ENCODE results near the gene HRH1. TPM values are rescaled to one million over a fixed set of nuclear protein-coding genes. Genes with fewer than 3 reads are reported as not detected.
A peak's percentile ranks its signal among the peaks of the same experiment; 100 is the strongest.
"Not testable (repeated sequence)": the region's sequence is repeated elsewhere in the genome, so short reads cannot be mapped to it uniquely, and the experiment has no call there.

Gene HRH1
- total RNA-seq, 4 donors from 2014 or later: 4.1 to 8.8 (median 4.4) TPM

GRCh38 chr3:11130385-11130784 lies 23.9 kb upstream of the HRH1 start:
- no peaks in the 10 kb centered on the region for H3K9me3 ChIP-seq
- WGBS, 2 donors: 84 to 92% methylated on average over 7 of the region's 7 CpGs
- H3K4me3 ChIP-seq: no peak overlapping the region
- intact Hi-C loops (cut with DNase I): no loop called here
- no peaks in the 10 kb centered on the region for H3K27me3 ChIP-seq
- H3K4me1 ChIP-seq: peaks cover 0 to 18% (median 7%) of the 10 kb centered on the region in 3 donors
- no peak for TF ChIP-seq CTCF (IDR thresholded peaks at IDR 0.05)
- no peak for TF ChIP-seq POLR2A (IDR thresholded peaks at IDR 0.05)
- H3K36me3 ChIP-seq: no peaks in the 10 kb centered on the region
- H3K27ac ChIP-seq: no peak overlapping the region
- DNase-seq: no peak

- no peak for DNase-seq
Observed at GRCh38 chr3:11131371-11131770, 22.9 kb upstream of the HRH1 start.

GRCh38 chr3:11131886-11132285 lies 22.4 kb upstream of the HRH1 start:
- 71 to 72% methylated on average over 7 of the region's 7 CpGs for WGBS, 2 donors
- DNase-seq; H3K9me3 ChIP-seq; H3K27me3 ChIP-seq; intact Hi-C loops (cut with DNase I); H3K4me3 ChIP-seq; H3K36me3 ChIP-seq: not testable (repeated sequence)
- H3K27ac ChIP-seq: peak overlapping the region in 2 of 4 donors; percentile 22 to 56
- peaks cover 9 to 33% (median 14%) of the 10 kb centered on the region in 3 donors for H3K4me1 ChIP-seq

More at GRCh38 chr3:11131371-11131770, 22.9 kb upstream of the HRH1 start:
- Histone ChIP-seq H3K9me3 (no peaks in the 10 kb centered on the region), H3K4me1 (peaks cover 6 to 28% (median 11%) of the 10 kb centered on the region in 3 donors), H3K4me3 (no peak overlapping the region), H3K27me3 (no peaks in the 10 kb centered on the region), H3K36me3 (no peaks in the 10 kb centered on the region), H3K27ac (peak overlapping the region in 3 of 4 donors; percentile 22 to 56 (median 38))
- intact Hi-C loops (cut with DNase I): no loop called here
- WGBS, 2 donors: 33 to 51% methylated on average over 4 to 5 of the region's 5 CpGs
- TF ChIP-seq POLR2A (IDR thresholded peaks at IDR 0.05): no peak
- no peak for TF ChIP-seq CTCF (IDR thresholded peaks at IDR 0.05)

GRCh38 chr3:11132861-11133260 lies 21.4 kb upstream of the HRH1 start:
- Histone ChIP-seq H3K4me1 (peaks cover 9 to 41% (median 14%) of the 10 kb centered on the region in 3 donors), H3K27ac (no peak overlapping the region), H3K36me3 (no peaks in the 10 kb centered on the region), H3K9me3 (no peaks in the 10 kb centered on the region), H3K4me3 (no peak overlapping the region), H3K27me3 (no peaks in the 10 kb centered on the region)
- 79 to 88% methylated on average over 4 of the region's 4 CpGs for WGBS, 2 donors
- intact Hi-C loops (cut with DNase I): no loop called here
- DNase-seq: no peak
- no peak for TF ChIP-seq POLR2A (IDR thresholded peaks at IDR 0.05)
- TF ChIP-seq CTCF (IDR thresholded peaks at IDR 0.05): no peak

- H3K4me3 ChIP-seq: no peak overlapping the region
- H3K27me3 ChIP-seq: no peaks in the 10 kb centered on the region
- no peak for DNase-seq
- H3K9me3 ChIP-seq: no peaks in the 10 kb centered on the region
- intact Hi-C loops (cut with DNase I): no loop called here
- H3K27ac ChIP-seq: peak overlapping the region in 1 of 4 donors; percentile 21
- no peak for TF ChIP-seq CTCF (IDR thresholded peaks at IDR 0.05)
- no peak for TF ChIP-seq POLR2A (IDR thresholded peaks at IDR 0.05)
- no peaks in the 10 kb centered on the region for H3K36me3 ChIP-seq
- H3K4me1 ChIP-seq: peaks cover 11 to 52% (median 14%) of the 10 kb centered on the region in 3 donors
- WGBS, 2 donors: 47 to 68% methylated on average over 2 of the region's 2 CpGs
Observed at GRCh38 chr3:11134794-11135193, 19.5 kb upstream of the HRH1 start.

- intact Hi-C loops (cut with DNase I): no loop called here
- peak overlapping the region; percentile 80 to 94 (median 88) for H3K27ac ChIP-seq
- TF ChIP-seq POLR2A (IDR thresholded peaks at IDR 0.05): no peak
- no peak for TF ChIP-seq CTCF (IDR thresholded peaks at IDR 0.05)
Observed at GRCh38 chr3:11136116-11136515, 18.2 kb upstream of the HRH1 start.

More at GRCh38 chr3:11136116-11136515, 18.2 kb upstream of the HRH1 start:
- DNase-seq: no peak
- Histone ChIP-seq H3K4me3 (no peak overlapping the region), H3K9me3 (no peaks in the 10 kb centered on the region), H3K36me3 (no peaks in the 10 kb centered on the region), H3K4me1 (peaks cover 19 to 63% (median 21%) of the 10 kb centered on the region in 3 donors), H3K27me3 (no peaks in the 10 kb centered on the region)
- WGBS, 2 donors: 39 to 66% methylated on average over 3 of the region's 3 CpGs

Data from esophagus squamous epithelium (tissue), 5 donors.